ENCODE measurements around the gene KIAA0232. TPM values are rescaled to one million over a fixed set of nuclear protein-coding genes. Genes with fewer than 3 reads are reported as not detected.

The KIAA0232 gene
- total and polyA plus RNA-seq, 5 donors from 2014 or later: 5.6 to 25.3 (median 13.5) TPM

GRCh38 chr4:6913350-6913905 is 130.9 kb downstream of the KIAA0232 start:
- peak overlapping the region in 2 of 3 donors; percentile 82 to 93 for H3K27ac Mint-ChIP-seq
- ATAC-seq (ENCODE audit: low read depth in 2 of 2): no peak
- peaks cover 90% of the 10 kb centered on the region for H3K4me1 ChIP-seq (ENCODE audit: control insufficient read depth, insufficient read depth, low read length, poor library complexity, severe bottlenecking)

GRCh38 chr4:6914448-6914847 is 131.9 kb downstream of the KIAA0232 start:
- ATAC-seq (ENCODE audit: low read depth in 2 of 2) (no peak), DNase-seq (no peak)
- Mint-ChIP-seq H3K27ac (peak overlapping the region in 2 of 3 donors; percentile 78 to 93), H3K9me3 (peaks cover 0 to 4% (median 0%) of the 10 kb centered on the region in 7 donors), H3K4me3 (peak overlapping the region; percentile 15 to 77 (median 62)), H3K36me3 (no peaks in the 10 kb centered on the region), H3K4me1 (peaks cover 42 to 89% (median 69%) of the 10 kb centered on the region in 4 donors), H3K27me3 (peaks cover 5% of the 10 kb centered on the region)
- H3K9me3 ChIP-seq (ENCODE audit: control insufficient read depth in 2 of 2, low read length in 2 of 2): no peaks in the 10 kb centered on the region
- no peaks in the 10 kb centered on the region for H3K36me3 ChIP-seq (ENCODE audit: control insufficient read depth, insufficient read depth, low read length)
- no peak overlapping the region for H3K27ac ChIP-seq (ENCODE audit: insufficient read depth, low read length, poor library complexity, severe bottlenecking)
- no peaks in the 10 kb centered on the region for H3K27me3 ChIP-seq (ENCODE audit: control insufficient read depth, insufficient read depth, low read length)
- H3K4me1 ChIP-seq (ENCODE audit: control insufficient read depth, insufficient read depth, low read length, poor library complexity, severe bottlenecking): peaks cover 91% of the 10 kb centered on the region
- peak overlapping the region; percentile 13 for H3K4me3 ChIP-seq (ENCODE audit: low read depth, low read length)

More at GRCh38 chr4:6913350-6913905, 130.9 kb downstream of the KIAA0232 start:
- H3K4me3 Mint-ChIP-seq: peak overlapping the region in 3 of 4 donors; percentile 30 to 98 (median 38)
- Histone ChIP-seq H3K27ac (ENCODE audit: insufficient read depth, low read length, poor library complexity, severe bottlenecking) (peak overlapping the region; percentile 29), H3K4me3 (ENCODE audit: low read depth, low read length) (peak overlapping the region; percentile 44), H3K27me3 (ENCODE audit: control insufficient read depth, insufficient read depth, low read length) (no peaks in the 10 kb centered on the region), H3K36me3 (ENCODE audit: control insufficient read depth, insufficient read depth, low read length) (no peaks in the 10 kb centered on the region), H3K9me3 (ENCODE audit: control insufficient read depth in 2 of 2, low read length in 2 of 2) (no peaks in the 10 kb centered on the region)
- H3K9me3 Mint-ChIP-seq: peaks cover 0 to 4% (median 0%) of the 10 kb centered on the region in 7 donors
- H3K4me1 Mint-ChIP-seq: peaks cover 36 to 86% (median 68%) of the 10 kb centered on the region in 4 donors
- no peak for DNase-seq
- H3K27me3 Mint-ChIP-seq: peaks cover 5% of the 10 kb centered on the region
- no peaks in the 10 kb centered on the region for H3K36me3 Mint-ChIP-seq

GRCh38 chr4:6915041-6916005 is 132.8 kb downstream of the KIAA0232 start:
- ATAC-seq (ENCODE audit: low read depth in 2 of 2): no peak

GRCh38 chr4:6916069-6916586 is 133.6 kb downstream of the KIAA0232 start:
- no peaks in the 10 kb centered on the region for H3K36me3 ChIP-seq (ENCODE audit: control insufficient read depth, insufficient read depth, low read length)
- peak overlapping the region; percentile 93 to 96 (median 96) for H3K27ac Mint-ChIP-seq
- H3K4me3 Mint-ChIP-seq: peak overlapping the region; percentile 67 to 97 (median 77)
- no peaks in the 10 kb centered on the region for H3K27me3 Mint-ChIP-seq
- H3K27me3 ChIP-seq (ENCODE audit: control insufficient read depth, insufficient read depth, low read length): no peaks in the 10 kb centered on the region
- H3K4me3 ChIP-seq (ENCODE audit: low read depth, low read length): peak overlapping the region; percentile 78
- H3K4me1 Mint-ChIP-seq: peaks cover 46 to 96% (median 72%) of the 10 kb centered on the region in 4 donors
- no peaks in the 10 kb centered on the region for H3K9me3 ChIP-seq (ENCODE audit: control insufficient read depth in 2 of 2, low read length in 2 of 2)
- peaks cover 85% of the 10 kb centered on the region for H3K4me1 ChIP-seq (ENCODE audit: control insufficient read depth, insufficient read depth, low read length, poor library complexity, severe bottlenecking)
- H3K36me3 Mint-ChIP-seq: no peaks in the 10 kb centered on the region
- DNase-seq (no peak), ATAC-seq (ENCODE audit: low read depth in 2 of 2) (no peak)
- peak overlapping the region; percentile 82 for H3K27ac ChIP-seq (ENCODE audit: insufficient read depth, low read length, poor library complexity, severe bottlenecking)
- no peaks in the 10 kb centered on the region for H3K9me3 Mint-ChIP-seq

More at GRCh38 chr4:6915041-6916005, 132.8 kb downstream of the KIAA0232 start:
- Mint-ChIP-seq H3K9me3 (peaks cover 0 to 4% (median 0%) of the 10 kb centered on the region in 7 donors), H3K4me1 (peaks cover 45 to 97% (median 75%) of the 10 kb centered on the region in 4 donors), H3K27ac (peak overlapping the region in 2 of 3 donors; percentile 78 to 93), H3K36me3 (no peaks in the 10 kb centered on the region), H3K4me3 (peak overlapping the region in 3 of 4 donors; percentile 15 to 49 (median 38)), H3K27me3 (peaks cover 5% of the 10 kb centered on the region)
- peaks cover 88% of the 10 kb centered on the region for H3K4me1 ChIP-seq (ENCODE audit: control insufficient read depth, insufficient read depth, low read length, poor library complexity, severe bottlenecking)
- no peaks in the 10 kb centered on the region for H3K9me3 ChIP-seq (ENCODE audit: control insufficient read depth in 2 of 2, low read length in 2 of 2)
- no peaks in the 10 kb centered on the region for H3K36me3 ChIP-seq (ENCODE audit: control insufficient read depth, insufficient read depth, low read length)
- no peak overlapping the region for H3K4me3 ChIP-seq (ENCODE audit: low read depth, low read length)
- DNase-seq: no peak
- H3K27me3 ChIP-seq (ENCODE audit: control insufficient read depth, insufficient read depth, low read length): no peaks in the 10 kb centered on the region
- peak overlapping the region; percentile 43 for H3K27ac ChIP-seq (ENCODE audit: insufficient read depth, low read length, poor library complexity, severe bottlenecking)

GRCh38 chr4:6916587-6917460 is 134.3 kb downstream of the KIAA0232 start:
- Mint-ChIP-seq H3K27me3 (no peaks in the 10 kb centered on the region), H3K27ac (peak overlapping the region; percentile 93 to 96 (median 96)), H3K36me3 (no peaks in the 10 kb centered on the region), H3K4me1 (peaks cover 39 to 90% (median 67%) of the 10 kb centered on the region in 4 donors), H3K9me3 (no peaks in the 10 kb centered on the region), H3K4me3 (peak overlapping the region; percentile 67 to 97 (median 77))
- H3K27me3 ChIP-seq (ENCODE audit: control insufficient read depth, insufficient read depth, low read length): no peaks in the 10 kb centered on the region
- H3K9me3 ChIP-seq (ENCODE audit: control insufficient read depth in 2 of 2, low read length in 2 of 2): no peaks in the 10 kb centered on the region
- peak; percentile 46 to 89 (median 62) for DNase-seq
- peak overlapping the region; percentile 82 for H3K27ac ChIP-seq (ENCODE audit: insufficient read depth, low read length, poor library complexity, severe bottlenecking)
- no peaks in the 10 kb centered on the region for H3K36me3 ChIP-seq (ENCODE audit: control insufficient read depth, insufficient read depth, low read length)
- peaks cover 78% of the 10 kb centered on the region for H3K4me1 ChIP-seq (ENCODE audit: control insufficient read depth, insufficient read depth, low read length, poor library complexity, severe bottlenecking)
- peak; percentile 84 to 89 for ATAC-seq (ENCODE audit: low read depth in 2 of 2)
- peak overlapping the region; percentile 78 for H3K4me3 ChIP-seq (ENCODE audit: low read depth, low read length)

GRCh38 chr4:6917461-6918271 is 135.1 kb downstream of the KIAA0232 start:
- ATAC-seq (ENCODE audit: low read depth in 2 of 2): peak; percentile 30 to 40
- Histone ChIP-seq H3K27me3 (ENCODE audit: control insufficient read depth, insufficient read depth, low read length) (no peaks in the 10 kb centered on the region), H3K9me3 (ENCODE audit: control insufficient read depth in 2 of 2, low read length in 2 of 2) (no peaks in the 10 kb centered on the region), H3K27ac (ENCODE audit: insufficient read depth, low read length, poor library complexity, severe bottlenecking) (peak overlapping the region; percentile 82), H3K36me3 (ENCODE audit: control insufficient read depth, insufficient read depth, low read length) (peaks cover 2% of the 10 kb centered on the region), H3K4me1 (ENCODE audit: control insufficient read depth, insufficient read depth, low read length, poor library complexity, severe bottlenecking) (peaks cover 72% of the 10 kb centered on the region), H3K4me3 (ENCODE audit: low read depth, low read length) (peak overlapping the region; percentile 78)
- H3K4me1 Mint-ChIP-seq: peaks cover 33 to 91% (median 70%) of the 10 kb centered on the region in 4 donors
- H3K27ac Mint-ChIP-seq: peak overlapping the region; percentile 93 to 96 (median 96)
- H3K27me3 Mint-ChIP-seq: no peaks in the 10 kb centered on the region
- no peaks in the 10 kb centered on the region for H3K36me3 Mint-ChIP-seq
- H3K4me3 Mint-ChIP-seq: peak overlapping the region; percentile 67 to 97 (median 77)
- peak in 2 of 3 donors; percentile 30 to 75 for DNase-seq
- H3K9me3 Mint-ChIP-seq: no peaks in the 10 kb centered on the region
